Fibroblast of the aortic adventitia (primary cell): ENCODE measurements around the gene RIF1. TPM values are rescaled to one million over a fixed set of nuclear protein-coding genes. Genes with fewer than 3 reads are reported as not detected.

Experiments
- DNase-seq: peaks from one replicate; pipeline ENCODE4 v3.0.0-alpha.2; 2010; ENCODE audit warnings: low read depth
- H3K4me3 ChIP-seq: 2 replicates; pipeline ENCODE4 v1.5.1; 2011; ENCODE audit warnings: low read depth, mild to moderate bottlenecking, control low read depth, low read length, moderate library complexity
- CTCF ChIP-seq: IDR thresholded peaks from 2 replicates; pipeline ENCODE4 v1.5.1; 2011; ENCODE audit warnings: mild to moderate bottlenecking, low read length, control low read depth, inconsistent platforms; ENCODE audit not compliant: insufficient read depth
- total RNA-seq: library from RNA; depleted of rRNA; stranded (reverse); fragments of >200 nt; gene quantifications from 2 replicates; pipeline ENCODE4 v1.2.3, GENCODE V29; 2012; ENCODE audit warnings: low replicate concordance

Gene RIF1
- total RNA-seq, 1 donor, result 66.7 TPM

DNA sequence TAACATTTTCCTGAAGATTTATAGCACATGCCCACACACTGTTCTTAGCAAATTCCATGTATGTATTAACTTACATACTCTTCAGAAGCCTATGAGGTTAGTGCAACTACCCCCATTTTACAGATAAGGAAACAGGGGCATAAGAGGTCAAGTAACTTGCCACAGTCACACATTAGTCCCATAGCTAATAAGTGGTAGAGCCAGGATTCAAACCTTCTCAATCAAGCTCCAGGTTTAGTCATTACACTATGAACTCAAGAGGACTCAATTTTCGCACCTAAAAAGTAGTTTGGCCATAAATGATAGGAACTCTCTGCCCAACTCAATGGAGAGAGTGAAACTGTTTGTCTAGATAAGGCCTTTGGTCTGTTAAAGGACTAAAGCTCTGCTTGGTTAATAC lies 9.7 kb upstream of the RIF1 start:
- H3K4me3 ChIP-seq, result no peak overlapping the region
- DNase-seq, result no peak
- TF ChIP-seq CTCF, result no peak

- H3K4me3 ChIP-seq, result no peak overlapping the region
- no peak for DNase-seq
- no peak for TF ChIP-seq CTCF
Measured at GRCh38 chr2:151401149-151401548, 8.6 kb upstream of the RIF1 start.

GRCh38 chr2:151403914-151404313 lies 5.8 kb upstream of the RIF1 start:
- no peak overlapping the region for H3K4me3 ChIP-seq
- DNase-seq, result no peak
- no peak for TF ChIP-seq CTCF

- no peak for TF ChIP-seq CTCF
- H3K4me3 ChIP-seq, result no peak overlapping the region
- no peak for DNase-seq
Measured at GRCh38 chr2:151405376-151405775, 4.3 kb upstream of the RIF1 start.

DNA sequence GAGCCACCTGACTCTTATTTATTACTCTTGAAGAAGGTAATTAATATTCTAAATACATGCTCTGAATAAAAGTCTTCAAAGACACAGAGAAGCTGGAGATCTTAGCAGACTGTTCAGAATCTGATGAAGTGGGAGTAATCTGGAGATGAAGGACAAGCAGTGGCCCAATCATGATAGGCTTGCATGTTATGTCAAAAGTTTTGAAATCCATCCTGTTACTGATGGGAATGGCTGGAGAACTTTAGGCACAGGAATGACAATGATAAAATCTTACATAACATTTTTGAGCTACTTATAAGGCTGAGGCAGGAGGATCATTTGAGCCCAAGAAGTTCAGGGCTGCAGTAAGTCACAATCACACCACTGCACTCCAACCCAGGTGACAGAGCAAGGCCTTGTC lies 2.4 kb upstream of the RIF1 start:
- TF ChIP-seq CTCF, result no peak
- no peak for DNase-seq
- H3K4me3 ChIP-seq, result no peak overlapping the region

- no peak for DNase-seq
- TF ChIP-seq CTCF, result no peak
- H3K4me3 ChIP-seq, result peak overlapping the region; percentile 96
Measured at GRCh38 chr2:151408788-151409600, 708 bp upstream of the RIF1 start.

DNA sequence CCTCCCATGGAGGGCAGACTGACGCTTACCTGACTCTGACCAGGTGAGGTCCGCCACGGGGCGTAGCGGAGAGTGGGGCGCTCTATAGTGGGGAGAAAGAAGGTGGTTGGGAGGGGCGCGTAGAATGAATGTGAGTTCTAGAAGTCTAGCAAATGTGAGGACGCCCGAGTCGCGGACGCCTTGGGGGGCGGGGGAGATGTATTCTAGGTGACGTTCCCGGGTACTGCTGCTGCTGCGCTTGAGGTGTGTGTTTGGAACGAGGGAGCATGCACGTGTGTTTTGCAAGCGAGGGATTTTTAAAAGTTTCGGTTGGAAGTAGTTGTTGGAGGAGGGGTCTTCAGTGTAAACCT lies 758 bp downstream of the RIF1 start:
- peak overlapping the region; percentile 96 for H3K4me3 ChIP-seq
- no peak for TF ChIP-seq CTCF
- no peak for DNase-seq
